Suprapubic skin (tissue), 4 donors: ENCODE results near the gene MLLT10. TPM values are rescaled to one million over a fixed set of nuclear protein-coding genes. Genes with fewer than 3 reads are reported as not detected.

ENCODE experiments used
- DNase-seq, 2 donors: peaks; one replicate each; pipeline ENCODE4 v3.0.0-alpha.2; 2019; ENCODE audit warnings: low spot score in 2 of 2
- H3K27ac ChIP-seq: fragments of 200-600 bp; sonication (generic); one replicate; pipeline ENCODE4 v1.5.1; 2019
- H3K27me3 ChIP-seq: fragments of 200-600 bp; sonication (generic); one replicate; pipeline ENCODE4 v1.5.1; 2019
- H3K36me3 ChIP-seq: fragments of 200-600 bp; sonication (generic); one replicate; pipeline ENCODE4 v1.5.1; 2019
- H3K4me1 ChIP-seq: fragments of 200-600 bp; sonication (generic); one replicate; pipeline ENCODE4 v1.5.1; 2019
- H3K4me3 ChIP-seq: fragments of 200-600 bp; sonication (generic); one replicate; pipeline ENCODE4 v1.5.1; 2019; ENCODE audit warnings: mild to moderate bottlenecking
- H3K9me3 ChIP-seq: fragments of 200-600 bp; sonication (generic); one replicate; pipeline ENCODE4 v1.5.1; 2019
- CTCF ChIP-seq, 2 donors: fragments of 200-600 bp in 1 of 2; fragments of 450-650 bp in 1 of 2; sonication (generic) in 1 of 2; IDR thresholded peaks; one replicate each; pipeline ENCODE4 v1.5.1; 2016 to 2019; ENCODE audit warnings: antibody characterized with exemption in 2 of 2, mild to moderate bottlenecking in 1 of 2, moderate library complexity in 1 of 2
- EP300 ChIP-seq: sonication (generic); formaldehyde crosslinking; IDR thresholded peaks from one replicate; pipeline ENCODE4 v1.6.1; 2017; ENCODE audit warnings: antibody characterized with exemption
- POLR2A ChIP-seq, 2 donors: fragments of 450-650 bp; IDR thresholded peaks; one replicate each; pipeline ENCODE4 v1.6.1; 2017; ENCODE audit warnings: antibody characterized with exemption in 2 of 2, mild to moderate bottlenecking in 2 of 2, moderate library complexity in 2 of 2
- POLR2AphosphoS5 ChIP-seq, 3 donors: sonication (generic); formaldehyde crosslinking; IDR thresholded peaks; one replicate each; pipeline ENCODE4 v1.6.1; 2017; ENCODE audit warnings: antibody characterized with exemption in 3 of 3
- WGBS: methylation state at CpG from one replicate; pipeline ENCODE4 v1.1.5; 2018; 5-methylcytosine and 5-hydroxymethylcytosine counted together
- total RNA-seq, 4 donors: library from RNA; depleted of rRNA; stranded (reverse); fragments of >200 nt; gene quantifications; one replicate each; pipeline ENCODE4 v1.1.0, GENCODE V29; 2016

MLLT10 gene
- total RNA-seq, 4 donors from 2014 or later, result 58.0 to 97.8 (median 64.4) TPM

- no peak overlapping the region for H3K4me3 ChIP-seq
- 98% methylated on average over 4 of the region's 4 CpGs for WGBS
Observed at GRCh38 chr10:21490028-21490710, 43.9 kb upstream of the MLLT10 start.

GRCh38 chr10:21490711-21491105 is 43.3 kb upstream of the MLLT10 start:
- Histone ChIP-seq H3K9me3 (no peaks in the 10 kb centered on the region), H3K36me3 (no peaks in the 10 kb centered on the region), H3K27ac (no peak overlapping the region), H3K4me3 (no peak overlapping the region), H3K27me3 (no peaks in the 10 kb centered on the region), H3K4me1 (peaks cover 22% of the 10 kb centered on the region)
- TF ChIP-seq EP300 (no peak), POLR2A (IDR thresholded peaks at IDR 0.05) (no peak), CTCF (IDR thresholded peaks at IDR 0.05) (no peak), POLR2AphosphoS5 (IDR thresholded peaks at IDR 0.05) (no peak)
- WGBS, result 73% methylated on average over 2 of the region's 2 CpGs
- no peak for DNase-seq

More at GRCh38 chr10:21490028-21490710, 43.9 kb upstream of the MLLT10 start:
- Histone ChIP-seq H3K36me3 (no peaks in the 10 kb centered on the region), H3K27me3 (no peaks in the 10 kb centered on the region), H3K4me1 (peaks cover 21% of the 10 kb centered on the region), H3K9me3 (no peaks in the 10 kb centered on the region), H3K27ac (no peak overlapping the region)
- no peak for DNase-seq
- TF ChIP-seq POLR2AphosphoS5 (IDR thresholded peaks at IDR 0.05) (no peak), POLR2A (IDR thresholded peaks at IDR 0.05) (no peak), CTCF (IDR thresholded peaks at IDR 0.05) (no peak), EP300 (no peak)

- no peaks in the 10 kb centered on the region for H3K27me3 ChIP-seq
- no peaks in the 10 kb centered on the region for H3K36me3 ChIP-seq
- WGBS, result 59% methylated on average over 3 of the region's 3 CpGs
- no peaks in the 10 kb centered on the region for H3K9me3 ChIP-seq
- H3K27ac ChIP-seq, result no peak overlapping the region
- H3K4me1 ChIP-seq, result peaks cover 31% of the 10 kb centered on the region
- H3K4me3 ChIP-seq, result no peak overlapping the region
- DNase-seq, result no peak
- TF ChIP-seq CTCF (IDR thresholded peaks at IDR 0.05) (no peak), EP300 (no peak), POLR2A (IDR thresholded peaks at IDR 0.05) (no peak), POLR2AphosphoS5 (IDR thresholded peaks at IDR 0.05) (no peak)
Observed at GRCh38 chr10:21492421-21492820, 41.6 kb upstream of the MLLT10 start.

GRCh38 chr10:21493784-21494183 is 40.2 kb upstream of the MLLT10 start:
- Histone ChIP-seq H3K4me1 (peaks cover 31% of the 10 kb centered on the region), H3K4me3 (peak overlapping the region; percentile 80), H3K27ac (peak overlapping the region; percentile 57), H3K36me3 (no peaks in the 10 kb centered on the region), H3K27me3 (no peaks in the 10 kb centered on the region), H3K9me3 (no peaks in the 10 kb centered on the region)
- TF ChIP-seq CTCF (IDR thresholded peaks at IDR 0.05), result no peak
- no peak for DNase-seq
- 54% methylated on average over 6 of the region's 9 CpGs for WGBS

GRCh38 chr10:21494191-21495001 is 39.6 kb upstream of the MLLT10 start:
- Histone ChIP-seq H3K27ac (peak overlapping the region; percentile 57), H3K9me3 (no peaks in the 10 kb centered on the region), H3K36me3 (no peaks in the 10 kb centered on the region), H3K27me3 (no peaks in the 10 kb centered on the region), H3K4me1 (peaks cover 29% of the 10 kb centered on the region), H3K4me3 (peak overlapping the region; percentile 80)
- 17% methylated on average over 41 of the region's 66 CpGs for WGBS
- TF ChIP-seq CTCF (IDR thresholded peaks at IDR 0.05) (no peak), POLR2A (IDR thresholded peaks at IDR 0.05) (no peak), EP300 (no peak), POLR2AphosphoS5 (IDR thresholded peaks at IDR 0.05) (no peak)
- DNase-seq, result no peak
